GM12878 (cell line): ENCODE measurements around the gene SOCS1. TPM values are rescaled to one million over a fixed set of nuclear protein-coding genes. Genes with fewer than 3 reads are reported as not detected.

ENCODE experiments used
- CEBPB ChIP-seq, 2 experiments: fragments of 150-350 bp in 1 of 2; IDR thresholded peaks; 2 replicates each; pipeline ENCODE4 v1.6.1; 2012 to 2014; ENCODE audit warnings: low read depth in 2 of 2, low read length in 2 of 2, borderline replicate concordance in 1 of 2, inconsistent platforms in 1 of 2
- CHD4 ChIP-seq: fragments of 200-600 bp; sonication (generic); IDR thresholded peaks from 2 replicates; pipeline ENCODE4 v1.6.1; 2016; ENCODE audit warnings: mild to moderate bottlenecking
- EZH2 ChIP-seq: IDR thresholded peaks from 2 replicates; pipeline ENCODE4 v1.6.1; 2012; ENCODE audit warnings: low read depth, mild to moderate bottlenecking, control low read depth, inconsistent platforms, low read length, borderline replicate concordance; ENCODE audit not compliant: control insufficient read depth
- FOXM1 ChIP-seq: IDR thresholded peaks from 2 replicates; pipeline ENCODE4 v1.6.1; 2012; ENCODE audit warnings: low read depth, mild to moderate bottlenecking, inconsistent platforms, low read length, moderate library complexity
- GATAD2B ChIP-seq: fragments of 450-650 bp; conservative IDR thresholded peaks from 2 replicates; pipeline ENCODE4 v1.6.1; 2017; ENCODE audit warnings: low read depth, mild to moderate bottlenecking, moderate library complexity
- HDGF ChIP-seq: fragments of 450-650 bp; IDR thresholded peaks from 2 replicates; pipeline ENCODE4 v1.6.1; 2016; ENCODE audit warnings: antibody characterized with exemption
- KDM1A ChIP-seq: fragments of 200-600 bp; sonication (generic); IDR thresholded peaks from 2 replicates; pipeline ENCODE4 v1.6.1; 2016; ENCODE audit warnings: borderline replicate concordance
- NBN ChIP-seq: fragments of 450-650 bp; IDR thresholded peaks from 2 replicates; pipeline ENCODE4 v1.6.1; 2016
- NR2C1 ChIP-seq: fragments of 450-650 bp; IDR thresholded peaks from 2 replicates; pipeline ENCODE4 v1.6.1; 2017; ENCODE audit warnings: antibody characterized with exemption, mild to moderate bottlenecking, moderate library complexity
- RBBP5 ChIP-seq: fragments of 200-600 bp; sonication (generic); conservative IDR thresholded peaks from 2 replicates; pipeline ENCODE4 v1.6.1; 2016
- ZBTB40 ChIP-seq: fragments of 450-650 bp; IDR thresholded peaks from 2 replicates; pipeline ENCODE4 v1.6.1; 2016; ENCODE audit warnings: mild to moderate bottlenecking, moderate library complexity, borderline replicate concordance
- ZNF207 ChIP-seq: fragments of 450-650 bp; IDR thresholded peaks from 2 replicates; pipeline ENCODE4 v1.6.1; 2014; ENCODE audit warnings: antibody characterized with exemption, mild to moderate bottlenecking, borderline replicate concordance
- ZSCAN29 ChIP-seq: fragments of 450-650 bp; IDR thresholded peaks from 2 replicates; pipeline ENCODE4 v1.6.1; 2017; ENCODE audit warnings: mild to moderate bottlenecking, moderate library complexity
- polyA plus RNA-seq, 11 experiments: library from polyadenylated mRNA; depleted of rRNA in 4 of 11; unstranded in 6 of 11; stranded (reverse) in 5 of 11; fragments of >200 nt; fragmentation: Nextera tagmentation in 4 of 11; fragmentation: Illumina TruSeq in 1 of 11; extraction: Ambion mirVana in 4 of 11; extraction: Trizol in 1 of 11; gene quantifications; 1 replicate in 1 of 11; 2 replicates in 10 of 11; pipeline versions ENCODE4 v1.2.1 to v1.2.3, GENCODE V29; 2011 to 2016; ENCODE audit warnings: inconsistent platforms in 2 of 11, missing spikeins in 2 of 11, low read depth in 1 of 11
- total RNA-seq, 4 experiments: library from RNA; depleted of rRNA in 3 of 4; stranded (reverse); fragments of >200 nt in 3 of 4; fragmentation: Illumina TruSeq in 1 of 4; extraction: Trizol in 1 of 4; gene quantifications; 2 replicates each; pipeline versions ENCODE4 v1.2.1 to v1.2.3, GENCODE V29; 2013 to 2021

The SOCS1 gene
- total and polyA plus RNA-seq, 10 of the 15 experiments (the other 5 are each of a cell fraction or from before 2014, with no cell fraction given): 0.42 to 39.8 (median 11.2) TPM

GRCh38 chr16:11235703-11235991, 20.4 kb downstream of the SOCS1 start (continued):
- TF ChIP-seq ZBTB40: no peak
- no peak for TF ChIP-seq KDM1A
- no peak for TF ChIP-seq CEBPB (IDR thresholded peaks at IDR 0.05; ENCODE audit: borderline replicate concordance in 1 of 2, low read depth in 2 of 2, low read length in 2 of 2)
- peak; percentile 34; the same call in 1 of the 2 replicates for TF ChIP-seq GATAD2B
- no peak for TF ChIP-seq FOXM1
- TF ChIP-seq ZSCAN29: no peak
- TF ChIP-seq RBBP5: no peak
- TF ChIP-seq EZH2: no peak
- TF ChIP-seq ZNF207: no peak
- no peak for TF ChIP-seq CHD4
- 0 out of 2 replicates have a peak, but pooled peaks have one; percentile 39 for TF ChIP-seq NBN
- no peak for TF ChIP-seq NR2C1
- no peak for TF ChIP-seq HDGF
